GM19099 (cell line): ENCODE data around the gene ABCC12.

Experiments used
- POLR2A ChIP-seq: IDR thresholded peaks from 3 replicates; pipeline ENCODE4 v1.6.1; 2011; ENCODE audit warnings: low read depth; ENCODE audit not compliant: insufficient read length; ENCODE audit errors: extremely low read depth

Gene ABCC12

GRCh38 chr16:48155926-48156789 lies at the start of gene ABCC12:
Gene ABCC12, minus strand, starts transcription at chr16:48155993. Its CDS starts 9,569 bp downstream, at chr16:48146424.
- no peak for TF ChIP-seq POLR2A

- no peak for TF ChIP-seq POLR2A
Measured at GRCh38 chr16:48204825-48205151, 49.0 kb upstream of the ABCC12 start.

GRCh38 chr16:48203974-48204824 lies 48.4 kb upstream of the ABCC12 start:
- TF ChIP-seq POLR2A = no peak

GRCh38 chr16:48201515-48202201 lies 45.9 kb upstream of the ABCC12 start:
- TF ChIP-seq POLR2A = no peak

- TF ChIP-seq POLR2A = no peak
Measured at GRCh38 chr16:48197294-48197693, 41.5 kb upstream of the ABCC12 start.

GRCh38 chr16:48194828-48195556 lies 39.2 kb upstream of the ABCC12 start:
- TF ChIP-seq POLR2A = no peak

- TF ChIP-seq POLR2A = no peak
Measured at GRCh38 chr16:48193846-48194245, 38.1 kb upstream of the ABCC12 start.

GRCh38 chr16:48188449-48189102 lies 32.8 kb upstream of the ABCC12 start:
- TF ChIP-seq POLR2A = no peak

- no peak for TF ChIP-seq POLR2A
Measured at GRCh38 chr16:48187779-48188178, 32.0 kb upstream of the ABCC12 start.

- TF ChIP-seq POLR2A = no peak
Measured at GRCh38 chr16:48184681-48185080, 28.9 kb upstream of the ABCC12 start.

GRCh38 chr16:48182979-48183537 lies 27.3 kb upstream of the ABCC12 start:
- no peak for TF ChIP-seq POLR2A

GRCh38 chr16:48180868-48181480 lies 25.2 kb upstream of the ABCC12 start:
- no peak for TF ChIP-seq POLR2A

GRCh38 chr16:48176635-48177408 lies 21.0 kb upstream of the ABCC12 start:
- no peak for TF ChIP-seq POLR2A

- TF ChIP-seq POLR2A = no peak
Measured at GRCh38 chr16:48173889-48174288, 18.1 kb upstream of the ABCC12 start.
